NCI-H1436 (cell line): ENCODE measurements around the gene CEACAM7.

Source experiments
- DNase-seq: peaks from one replicate; lab custom pipeline; 2025; lab: John Stamatoyannopoulos, UW

The CEACAM7 gene

DNA sequence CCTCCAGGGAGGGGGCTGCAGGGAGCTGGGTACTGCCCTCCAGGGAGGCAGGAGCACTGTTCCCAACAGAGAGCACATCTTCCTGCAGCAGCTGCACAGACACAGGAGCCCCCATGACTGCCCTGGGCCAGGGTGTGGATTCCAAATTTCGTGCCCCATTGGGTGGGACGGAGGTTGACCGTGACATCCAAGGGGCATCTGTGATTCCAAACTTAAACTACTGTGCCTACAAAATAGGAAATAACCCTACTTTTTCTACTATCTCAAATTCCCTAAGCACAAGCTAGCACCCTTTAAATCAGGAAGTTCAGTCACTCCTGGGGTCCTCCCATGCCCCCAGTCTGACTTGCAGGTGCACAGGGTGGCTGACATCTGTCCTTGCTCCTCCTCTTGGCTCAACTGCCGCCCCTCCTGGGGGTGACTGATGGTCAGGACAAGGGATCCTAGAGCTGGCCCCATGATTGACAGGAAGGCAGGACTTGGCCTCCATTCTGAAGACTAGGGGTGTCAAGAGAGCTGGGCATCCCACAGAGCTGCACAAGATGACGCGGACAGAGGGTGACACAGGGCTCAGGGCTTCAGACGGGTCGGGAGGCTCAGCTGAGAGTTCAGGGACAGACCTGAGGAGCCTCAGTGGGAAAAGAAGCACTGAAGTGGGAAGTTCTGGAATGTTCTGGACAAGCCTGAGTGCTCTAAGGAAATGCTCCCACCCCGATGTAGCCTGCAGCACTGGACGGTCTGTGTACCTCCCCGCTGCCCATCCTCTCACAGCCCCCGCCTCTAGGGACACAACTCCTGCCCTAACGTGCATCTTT, 12.5 kb upstream of the CEACAM7 start:
- no peak for DNase-seq

DNA sequence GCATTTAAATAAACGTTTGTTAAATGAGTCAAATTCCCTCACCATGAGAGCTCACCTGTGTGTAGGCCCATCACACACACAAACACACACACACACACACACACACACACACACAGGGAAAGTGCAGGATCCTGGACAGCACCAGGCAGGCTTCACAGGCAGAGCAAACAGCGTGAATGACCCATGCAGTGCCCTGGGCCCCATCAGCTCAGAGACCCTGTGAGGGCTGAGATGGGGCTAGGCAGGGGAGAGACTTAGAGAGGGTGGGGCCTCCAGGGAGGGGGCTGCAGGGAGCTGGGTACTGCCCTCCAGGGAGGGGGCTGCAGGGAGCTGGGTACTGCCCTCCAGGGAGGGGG, 11.9 kb upstream of the CEACAM7 start:
- DNase-seq = no peak

- no peak for DNase-seq
These were observed 11.3 kb upstream of the CEACAM7 start for GRCh38 chr19:41699231-41699967.

DNA sequence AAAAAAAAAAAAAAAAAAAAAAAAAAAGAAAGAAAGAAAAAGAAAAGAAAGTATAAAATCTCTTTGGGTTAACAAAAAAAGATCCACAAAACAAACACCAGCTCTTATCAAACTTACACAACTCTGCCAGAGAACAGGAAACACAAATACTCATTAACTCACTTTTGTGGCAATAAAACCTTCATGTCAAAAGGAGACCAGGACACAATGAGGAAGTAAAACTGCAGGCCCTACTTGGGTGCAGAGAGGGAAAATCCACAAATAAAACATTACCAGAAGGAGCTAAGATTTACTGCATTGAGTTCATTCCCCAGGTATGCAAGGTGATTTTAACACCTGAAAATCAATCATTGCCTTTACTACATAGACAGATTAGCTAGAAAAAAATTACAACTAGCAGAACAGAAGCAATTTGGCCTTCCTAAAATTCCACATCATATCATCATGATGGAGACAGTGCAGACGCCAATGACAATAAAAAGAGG, 10.7 kb upstream of the CEACAM7 start:
- no peak for DNase-seq

DNA sequence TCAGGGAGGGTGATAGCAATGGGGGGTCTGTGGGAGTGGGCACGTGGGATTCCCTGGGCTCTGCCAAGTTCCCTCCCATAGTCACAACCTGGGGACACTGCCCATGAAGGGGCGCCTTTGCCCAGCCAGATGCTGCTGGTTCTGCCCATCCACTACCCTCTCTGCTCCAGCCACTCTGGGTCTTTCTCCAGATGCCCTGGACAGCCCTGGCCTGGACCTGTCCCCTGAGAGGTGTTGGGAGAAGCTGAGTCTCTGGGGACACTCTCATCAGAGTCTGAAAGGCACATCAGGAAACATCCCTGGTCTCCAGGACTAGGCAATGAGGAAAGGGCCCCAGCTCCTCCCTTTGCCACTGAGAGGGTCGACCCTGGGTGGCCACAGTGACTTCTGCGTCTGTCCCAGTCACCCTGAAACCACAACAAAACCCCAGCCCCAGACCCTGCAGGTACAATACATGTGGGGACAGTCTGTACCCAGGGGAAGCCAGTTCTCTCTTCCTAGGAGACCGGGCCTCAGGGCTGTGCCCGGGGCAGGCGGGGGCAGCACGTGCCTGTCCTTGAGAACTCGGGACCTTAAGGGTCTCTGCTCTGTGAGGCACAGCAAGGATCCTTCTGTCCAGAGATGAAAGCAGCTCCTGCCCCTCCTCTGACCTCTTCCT, 9.3 kb upstream of the CEACAM7 start:
- no peak for DNase-seq

DNA sequence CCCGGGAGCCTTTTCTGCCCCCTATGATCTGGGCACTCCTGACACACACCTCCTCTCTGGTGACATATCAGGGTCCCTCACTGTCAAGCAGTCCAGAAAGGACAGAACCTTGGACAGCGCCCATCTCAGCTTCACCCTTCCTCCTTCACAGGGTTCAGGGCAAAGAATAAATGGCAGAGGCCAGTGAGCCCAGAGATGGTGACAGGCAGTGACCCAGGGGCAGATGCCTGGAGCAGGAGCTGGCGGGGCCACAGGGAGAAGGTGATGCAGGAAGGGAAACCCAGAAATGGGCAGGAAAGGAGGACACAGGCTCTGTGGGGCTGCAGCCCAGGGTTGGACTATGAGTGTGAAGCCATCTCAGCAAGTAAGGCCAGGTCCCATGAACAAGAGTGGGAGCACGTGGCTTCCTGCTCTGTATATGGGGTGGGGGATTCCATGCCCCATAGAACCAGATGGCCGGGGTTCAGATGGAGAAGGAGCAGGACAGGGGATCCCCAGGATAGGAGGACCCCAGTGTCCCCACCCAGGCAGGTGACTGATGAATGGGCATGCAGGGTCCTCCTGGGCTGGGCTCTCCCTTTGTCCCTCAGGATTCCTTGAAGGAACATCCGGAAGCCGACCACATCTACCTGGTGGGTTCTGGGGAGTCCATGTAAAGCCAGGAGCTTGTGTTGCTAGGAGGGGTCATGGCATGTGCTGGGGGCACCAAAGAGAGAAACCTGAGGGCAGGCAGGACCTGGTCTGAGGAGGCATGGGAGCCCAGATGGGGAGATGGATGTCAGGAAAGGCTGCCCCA, 8.5 kb upstream of the CEACAM7 start:
- no peak for DNase-seq

DNA sequence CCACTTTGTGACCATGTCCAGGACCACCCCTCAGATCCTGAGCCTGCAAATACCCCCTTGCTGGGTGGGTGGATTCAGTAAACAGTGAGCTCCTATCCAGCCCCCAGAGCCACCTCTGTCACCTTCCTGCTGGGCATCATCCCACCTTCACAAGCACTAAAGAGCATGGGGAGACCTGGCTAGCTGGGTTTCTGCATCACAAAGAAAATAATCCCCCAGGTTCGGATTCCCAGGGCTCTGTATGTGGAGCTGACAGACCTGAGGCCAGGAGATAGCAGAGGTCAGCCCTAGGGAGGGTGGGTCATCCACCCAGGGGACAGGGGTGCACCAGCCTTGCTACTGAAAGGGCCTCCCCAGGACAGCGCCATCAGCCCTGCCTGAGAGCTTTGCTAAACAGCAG, 7.7 kb upstream of the CEACAM7 start:
- DNase-seq = no peak

DNA sequence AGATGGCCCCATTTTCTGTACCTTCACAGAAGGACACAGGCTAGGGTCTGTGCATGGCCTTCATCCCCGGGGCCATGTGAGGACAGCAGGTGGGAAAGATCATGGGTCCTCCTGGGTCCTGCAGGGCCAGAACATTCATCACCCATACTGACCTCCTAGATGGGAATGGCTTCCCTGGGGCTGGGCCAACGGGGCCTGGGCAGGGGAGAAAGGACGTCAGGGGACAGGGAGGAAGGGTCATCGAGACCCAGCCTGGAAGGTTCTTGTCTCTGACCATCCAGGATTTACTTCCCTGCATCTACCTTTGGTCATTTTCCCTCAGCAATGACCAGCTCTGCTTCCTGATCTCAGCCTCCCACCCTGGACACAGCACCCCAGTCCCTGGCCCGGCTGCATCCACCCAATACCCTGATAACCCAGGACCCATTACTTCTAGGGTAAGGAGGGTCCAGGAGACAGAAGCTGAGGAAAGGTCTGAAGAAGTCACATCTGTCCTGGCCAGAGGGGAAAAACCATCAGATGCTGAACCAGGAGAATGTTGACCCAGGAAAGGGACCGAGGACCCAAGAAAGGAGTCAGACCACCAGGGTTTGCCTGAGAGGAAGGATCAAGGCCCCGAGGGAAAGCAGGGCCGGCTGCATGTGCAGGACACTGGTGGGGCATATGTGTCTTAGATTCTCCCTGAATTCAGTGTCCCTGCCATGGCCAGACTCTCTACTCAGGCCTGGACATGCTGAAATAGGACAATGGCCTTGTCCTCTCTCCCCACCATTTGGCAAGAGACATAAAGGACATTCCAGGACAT, 7.0 kb upstream of the CEACAM7 start:
- DNase-seq = no peak

GRCh38 chr19:41694196-41694595, 6.1 kb upstream of the CEACAM7 start:
- DNase-seq = no peak

DNA sequence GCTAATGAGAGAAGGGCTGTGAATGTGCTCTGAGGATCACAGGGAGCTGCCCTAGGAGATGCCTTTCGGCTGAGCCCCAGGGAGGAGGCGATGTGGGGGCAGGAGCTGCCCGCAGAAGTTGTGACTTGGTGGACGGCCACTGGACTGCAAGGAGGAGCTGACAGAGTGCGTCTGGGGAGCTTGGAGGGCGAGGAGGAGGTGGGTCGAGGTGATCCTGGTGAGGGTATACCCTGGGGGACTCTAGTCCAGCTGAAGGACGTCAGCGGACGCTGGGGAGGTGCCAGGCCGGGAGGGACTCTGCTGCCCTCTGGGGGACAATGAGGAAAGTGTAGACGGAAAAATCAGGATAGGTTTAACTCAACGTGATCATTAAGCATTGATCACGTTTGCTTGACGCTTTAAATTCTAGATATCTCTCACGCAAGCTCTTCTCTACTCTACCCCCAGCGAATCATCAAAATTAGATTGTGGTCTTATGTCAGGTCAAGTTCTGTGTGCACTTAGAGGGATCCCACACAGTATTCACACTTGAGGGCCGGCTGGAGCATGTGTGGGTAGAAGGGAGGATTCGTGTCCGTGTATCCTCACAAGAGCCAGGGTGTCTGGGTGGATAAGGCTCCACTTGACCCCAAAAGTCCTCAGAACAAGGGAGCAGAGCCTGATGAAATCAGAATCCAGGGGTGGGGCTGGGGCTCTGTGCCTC, 3.3 kb upstream of the CEACAM7 start:
- DNase-seq = peak; percentile 40

GRCh38 chr19:41690801-41691065, 2.7 kb upstream of the CEACAM7 start:
- DNase-seq = no peak

- DNase-seq = no peak
These were observed 2.1 kb upstream of the CEACAM7 start for GRCh38 chr19:41689993-41690800.

DNA sequence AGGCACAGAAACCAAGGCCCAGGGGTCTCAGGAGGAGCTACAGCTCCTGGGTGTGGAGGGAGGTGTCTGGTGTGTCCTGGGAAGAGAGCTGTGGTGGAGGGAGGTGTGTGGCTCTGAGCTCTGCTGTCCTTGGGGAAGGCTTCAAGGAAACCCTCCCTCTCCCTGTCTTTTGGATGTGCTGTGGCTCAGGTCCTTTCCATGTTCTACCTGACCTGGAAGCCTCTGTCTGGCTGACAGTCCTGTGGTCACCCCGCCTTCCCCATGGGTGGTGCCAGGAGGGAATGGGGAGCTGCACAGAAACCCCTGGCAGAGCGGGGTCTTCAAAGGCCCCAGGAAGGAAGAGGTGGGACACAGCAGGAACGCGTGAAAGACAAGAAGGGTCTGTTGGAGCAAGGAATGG, 617 bp upstream of the CEACAM7 start:
- DNase-seq = no peak

DNA sequence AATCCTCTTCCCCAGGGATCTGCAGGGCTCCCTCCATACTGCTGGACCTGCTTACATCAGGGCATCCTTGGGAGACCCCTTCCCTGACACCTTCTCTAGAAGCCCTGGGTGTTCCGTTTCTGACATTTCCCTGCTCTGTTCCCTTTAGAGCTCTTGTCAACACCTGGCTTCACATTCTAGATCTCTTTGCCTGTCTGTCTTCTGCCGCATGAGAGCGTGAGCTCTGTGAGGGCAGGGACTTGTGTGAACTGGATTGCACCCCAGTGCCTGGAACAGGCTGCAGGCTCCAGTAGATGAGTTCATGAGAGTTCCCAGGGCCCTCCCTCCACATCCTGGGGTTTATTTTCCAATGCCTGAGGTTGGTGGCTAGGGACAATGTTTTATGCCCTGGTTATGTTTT, 651 bp downstream of the CEACAM7 start:
- no peak for DNase-seq

GRCh38 chr19:41682437-41682836, 5.6 kb downstream of the CEACAM7 start:
- DNase-seq = no peak

DNA sequence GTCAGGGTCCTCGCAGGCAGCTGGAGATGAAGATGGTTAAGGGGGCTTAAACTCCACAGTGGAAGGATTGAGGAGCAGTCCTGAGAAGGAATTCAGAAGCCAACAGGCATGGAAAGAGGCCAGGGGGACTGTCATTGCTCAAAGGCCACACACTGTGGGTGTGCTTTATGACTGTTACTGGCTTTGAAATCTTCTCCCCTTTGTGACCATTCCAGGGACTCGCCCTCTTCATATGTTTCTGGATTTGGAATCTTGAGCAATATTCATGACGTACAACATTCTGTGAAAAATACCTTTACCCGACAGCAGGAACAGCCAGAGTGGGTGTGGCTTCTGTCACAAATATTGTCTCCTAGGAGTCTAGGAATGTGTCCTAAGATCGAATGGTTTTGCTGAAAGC, 16.6 kb downstream of the CEACAM7 start:
- DNase-seq = no peak

- no peak for DNase-seq
These were observed 17.3 kb downstream of the CEACAM7 start for GRCh38 chr19:41670755-41671154.

DNA sequence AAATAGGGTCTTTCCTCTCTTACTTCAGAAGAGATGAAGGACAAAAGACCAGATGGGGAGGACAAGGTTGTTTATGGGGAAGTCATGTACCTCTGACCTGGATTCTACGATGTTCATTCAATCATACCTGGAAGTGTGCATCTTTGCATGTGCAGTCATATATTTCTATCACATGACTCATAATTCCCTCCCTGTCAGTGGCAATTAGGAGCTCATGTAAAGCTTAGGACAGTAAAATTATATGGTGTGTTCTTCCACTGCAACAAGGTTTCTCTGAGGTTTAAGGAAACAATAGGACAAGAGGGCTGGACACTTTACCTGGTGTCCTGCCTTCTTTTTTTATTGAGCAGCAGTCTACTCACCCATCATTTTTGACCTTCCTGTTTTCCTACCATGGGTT, 19.8 kb downstream of the CEACAM7 start:
- no peak for DNase-seq

DNA sequence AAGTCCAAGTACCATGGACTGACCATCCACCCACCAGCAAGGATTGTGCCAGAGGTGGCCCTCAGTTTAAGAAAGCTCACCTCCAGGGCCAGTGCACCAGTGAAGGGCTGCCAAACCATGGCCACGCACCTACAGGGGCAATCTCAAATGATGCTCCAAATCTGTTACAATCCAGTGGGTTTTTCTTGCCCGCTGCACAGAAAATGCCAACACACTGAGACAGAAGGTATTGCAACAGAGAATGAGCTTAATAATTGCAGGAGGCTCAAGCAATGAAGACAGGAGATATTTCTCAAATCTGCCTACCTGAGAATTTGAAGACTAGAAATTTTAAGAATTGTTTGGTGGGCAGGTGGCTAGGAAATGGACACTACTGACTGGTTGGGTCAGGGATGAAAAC, 22.0 kb downstream of the CEACAM7 start:
- no peak for DNase-seq

GRCh38 chr19:41657157-41657556, 30.9 kb downstream of the CEACAM7 start:
- no peak for DNase-seq
